ENCODE data around the gene KCNIP1.

DNA sequence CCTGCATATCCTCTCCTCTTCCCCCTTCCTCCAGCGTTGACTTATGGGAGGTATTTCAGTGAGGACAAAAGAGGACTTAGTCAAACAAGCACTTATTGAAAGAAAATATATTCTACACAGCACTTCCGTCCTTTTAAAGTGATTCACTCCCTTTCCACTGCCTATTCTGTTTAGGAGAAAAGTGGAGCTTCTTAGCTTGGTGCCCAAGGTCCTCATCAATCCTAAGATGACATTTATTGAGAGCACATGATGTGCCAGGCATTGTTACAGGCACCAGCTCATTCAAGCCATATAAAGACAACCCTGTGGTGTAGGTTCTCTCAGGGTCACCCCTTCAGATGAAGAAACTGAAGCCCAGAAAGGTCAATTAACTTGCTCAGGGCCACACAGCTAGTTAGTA, 95.9 kb downstream of the KCNIP1 start:
- TF ChIP-seq ZNF138 (tag by site-specific recombination; IDR thresholded peaks at IDR 0.05; ENCODE audit: borderline replicate concordance) (no peak), PRDM2 (tag by site-specific recombination; IDR thresholded peaks at IDR 0.05; ENCODE audit: borderline replicate concordance) (no peak), CTCF (tag by site-specific recombination; IDR thresholded peaks at IDR 0.05) (no peak), ZNF747 (tag by site-specific recombination; IDR thresholded peaks at IDR 0.05) (no peak), ZNF76 (tag by site-specific recombination; IDR thresholded peaks at IDR 0.05; ENCODE audit: borderline replicate concordance, low read depth) (no peak), ZNF248 (tag by site-specific recombination; IDR thresholded peaks at IDR 0.05) (no peak), ZBTB49 (tag by site-specific recombination; IDR thresholded peaks at IDR 0.05; ENCODE audit: low read depth) (no peak), ZNF629 (tag by site-specific recombination; IDR thresholded peaks at IDR 0.05) (no peak), ZNF175 (tag by site-specific recombination; IDR thresholded peaks at IDR 0.05) (no peak), ZNF776 (tag by site-specific recombination; IDR thresholded peaks at IDR 0.05; ENCODE audit: borderline replicate concordance) (no peak)

Measured in HEK293 (cell line).